DMS 273 treated with DMSO at 0.1 percent for 48 hours (cell line): Measurements from ENCODE around the gene ZER1.

Source experiments
- DNase-seq: peaks from one replicate; lab custom pipeline; 2025; lab: John Stamatoyannopoulos, UW

Gene ZER1

GRCh38 chr9:128735373-128735772 is 36.4 kb downstream of the ZER1 start:
- no peak for DNase-seq

- peak; percentile 87 for DNase-seq
Observed at GRCh38 chr9:128733256-128733655, 38.5 kb downstream of the ZER1 start.

GRCh38 chr9:128732576-128732975 is 39.2 kb downstream of the ZER1 start:
- DNase-seq = no peak

- DNase-seq = no peak
Observed at GRCh38 chr9:128731691-128732090, 40.0 kb downstream of the ZER1 start.

- DNase-seq = no peak
Observed at GRCh38 chr9:128731093-128731492, 40.6 kb downstream of the ZER1 start.

GRCh38 chr9:128729766-128730517 is 41.8 kb downstream of the ZER1 start:
- DNase-seq = peak; percentile 7

- peak; percentile 50 for DNase-seq
Observed at GRCh38 chr9:128729302-128729701, 42.4 kb downstream of the ZER1 start.

GRCh38 chr9:128728298-128728697 is 43.4 kb downstream of the ZER1 start:
- no peak for DNase-seq

GRCh38 chr9:128727640-128728248 is 44.0 kb downstream of the ZER1 start:
- DNase-seq = no peak

GRCh38 chr9:128724744-128725211 is 46.9 kb downstream of the ZER1 start:
- peak; percentile 90 for DNase-seq

GRCh38 chr9:128723866-128724743 is 47.6 kb downstream of the ZER1 start, which contains the start of gene ZDHHC12:
TSS of gene ZDHHC12 (minus strand) at chr9:128724127. CDS start at chr9:128724093, 34 bp downstream.
- peak; percentile 97 for DNase-seq

GRCh38 chr9:128723352-128723865 is 48.3 kb downstream of the ZER1 start:
- no peak for DNase-seq

- no peak for DNase-seq
Observed at GRCh38 chr9:128722380-128723351, 49.1 kb downstream of the ZER1 start.

GRCh38 chr9:128721487-128722010 is 50.2 kb downstream of the ZER1 start:
- no peak for DNase-seq

- DNase-seq = no peak
Observed at GRCh38 chr9:128720841-128721486, 50.8 kb downstream of the ZER1 start.

GRCh38 chr9:128719919-128720605 is 51.7 kb downstream of the ZER1 start:
- DNase-seq = no peak

- no peak for DNase-seq
Observed at GRCh38 chr9:128718475-128718874, 53.3 kb downstream of the ZER1 start.

- no peak for DNase-seq
Observed at GRCh38 chr9:128718047-128718446, 53.7 kb downstream of the ZER1 start.

GRCh38 chr9:128716581-128717254 is 55.0 kb downstream of the ZER1 start:
- no peak for DNase-seq
